ENCODE results near the gene LILRA1.

DNA sequence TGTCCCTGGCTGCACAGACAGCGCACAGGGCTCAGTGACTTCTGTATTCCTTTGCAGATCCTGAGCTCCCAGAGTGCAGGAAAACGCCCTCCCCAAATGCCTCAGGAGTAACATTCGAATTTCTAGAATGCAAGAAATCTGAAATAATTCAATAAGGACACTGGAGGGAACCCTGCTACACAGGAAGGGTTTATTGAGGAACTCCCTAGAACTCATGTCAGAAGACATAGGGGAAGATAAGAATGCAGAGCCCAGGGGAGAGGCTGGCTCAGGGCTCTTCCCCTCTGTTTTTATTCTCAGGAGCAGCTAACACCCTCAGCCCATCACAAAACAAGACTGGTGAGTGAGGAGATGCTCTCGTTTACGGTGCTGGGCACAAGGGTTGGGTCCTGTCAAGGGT is 6.8 kb downstream of the LILRA1 start:
- TF ChIP-seq, protein P1, sequence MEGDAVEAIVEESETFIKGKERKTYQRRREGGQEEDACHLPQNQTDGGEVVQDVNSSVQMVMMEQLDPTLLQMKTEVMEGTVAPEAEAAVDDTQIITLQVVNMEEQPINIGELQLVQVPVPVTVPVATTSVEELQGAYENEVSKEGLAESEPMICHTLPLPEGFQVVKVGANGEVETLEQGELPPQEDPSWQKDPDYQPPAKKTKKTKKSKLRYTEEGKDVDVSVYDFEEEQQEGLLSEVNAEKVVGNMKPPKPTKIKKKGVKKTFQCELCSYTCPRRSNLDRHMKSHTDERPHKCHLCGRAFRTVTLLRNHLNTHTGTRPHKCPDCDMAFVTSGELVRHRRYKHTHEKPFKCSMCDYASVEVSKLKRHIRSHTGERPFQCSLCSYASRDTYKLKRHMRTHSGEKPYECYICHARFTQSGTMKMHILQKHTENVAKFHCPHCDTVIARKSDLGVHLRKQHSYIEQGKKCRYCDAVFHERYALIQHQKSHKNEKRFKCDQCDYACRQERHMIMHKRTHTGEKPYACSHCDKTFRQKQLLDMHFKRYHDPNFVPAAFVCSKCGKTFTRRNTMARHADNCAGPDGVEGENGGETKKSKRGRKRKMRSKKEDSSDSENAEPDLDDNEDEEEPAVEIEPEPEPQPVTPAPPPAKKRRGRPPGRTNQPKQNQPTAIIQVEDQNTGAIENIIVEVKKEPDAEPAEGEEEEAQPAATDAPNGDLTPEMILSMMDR (IDR thresholded peaks at IDR 0.05): no peak
- TF ChIP-seq POLR2A (IDR thresholded peaks at IDR 0.05): no peak
